Measurements from ENCODE around the gene PROCR. TPM values are rescaled to one million over a fixed set of nuclear protein-coding genes. Genes with fewer than 3 reads are reported as not detected.
"Not testable (repeated sequence)": the region's sequence is repeated elsewhere in the genome, so short reads cannot be mapped to it uniquely, and the experiment has no call there.

PROCR gene
- total RNA-seq, 1 donor from 2014 or later, result 241 TPM

DNA sequence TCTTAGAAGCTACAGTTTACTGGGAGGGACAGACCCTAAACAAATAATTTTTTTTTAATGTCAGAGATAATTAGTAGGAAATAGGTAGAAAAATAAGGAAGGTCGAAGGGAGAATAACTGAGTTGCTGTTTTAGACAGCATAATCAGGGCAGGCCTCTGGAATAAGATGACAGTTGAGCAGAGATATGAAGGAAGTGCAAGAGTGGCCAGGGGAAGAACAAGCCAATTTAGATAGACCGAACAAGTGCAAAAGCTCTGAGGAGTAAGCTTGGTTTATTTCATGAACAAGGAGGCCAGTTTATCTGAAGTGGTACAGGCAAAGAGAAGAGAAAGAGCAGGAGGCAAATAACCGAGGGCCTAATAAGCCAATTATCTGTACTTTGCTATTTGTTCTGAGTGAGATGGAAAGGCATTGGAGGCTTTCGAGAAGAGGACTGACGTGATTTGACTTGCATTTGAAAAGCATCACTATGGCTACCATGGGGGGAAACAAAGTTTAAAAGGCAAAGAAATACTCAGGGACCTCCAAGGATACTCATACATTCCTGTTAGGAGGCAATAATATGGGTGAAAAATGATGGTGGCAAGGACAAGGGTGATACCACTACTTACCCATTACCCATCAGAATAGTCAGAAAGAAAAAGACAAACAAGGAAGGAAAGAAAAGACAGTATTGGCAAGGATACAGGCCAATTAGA is 19.7 kb downstream of the PROCR start:
- H3K4me3 ChIP-seq, result no peak overlapping the region
- intact Hi-C loops (cut with DNase I), result no loop called here
- TF ChIP-seq CTCF (IDR thresholded peaks at IDR 0.05), result no peak
- no peak for DNase-seq (ENCODE audit: low spot score in 2 of 2)
- H3K36me3 ChIP-seq, result peaks cover 0 to 7% of the 10 kb centered on the region in 2 donors
- H3K27me3 ChIP-seq, result no peaks in the 10 kb centered on the region
- no peak overlapping the region for H3K27ac ChIP-seq
- no peaks in the 10 kb centered on the region for H3K4me1 ChIP-seq
- H3K9me3 ChIP-seq, result no peaks in the 10 kb centered on the region

DNA sequence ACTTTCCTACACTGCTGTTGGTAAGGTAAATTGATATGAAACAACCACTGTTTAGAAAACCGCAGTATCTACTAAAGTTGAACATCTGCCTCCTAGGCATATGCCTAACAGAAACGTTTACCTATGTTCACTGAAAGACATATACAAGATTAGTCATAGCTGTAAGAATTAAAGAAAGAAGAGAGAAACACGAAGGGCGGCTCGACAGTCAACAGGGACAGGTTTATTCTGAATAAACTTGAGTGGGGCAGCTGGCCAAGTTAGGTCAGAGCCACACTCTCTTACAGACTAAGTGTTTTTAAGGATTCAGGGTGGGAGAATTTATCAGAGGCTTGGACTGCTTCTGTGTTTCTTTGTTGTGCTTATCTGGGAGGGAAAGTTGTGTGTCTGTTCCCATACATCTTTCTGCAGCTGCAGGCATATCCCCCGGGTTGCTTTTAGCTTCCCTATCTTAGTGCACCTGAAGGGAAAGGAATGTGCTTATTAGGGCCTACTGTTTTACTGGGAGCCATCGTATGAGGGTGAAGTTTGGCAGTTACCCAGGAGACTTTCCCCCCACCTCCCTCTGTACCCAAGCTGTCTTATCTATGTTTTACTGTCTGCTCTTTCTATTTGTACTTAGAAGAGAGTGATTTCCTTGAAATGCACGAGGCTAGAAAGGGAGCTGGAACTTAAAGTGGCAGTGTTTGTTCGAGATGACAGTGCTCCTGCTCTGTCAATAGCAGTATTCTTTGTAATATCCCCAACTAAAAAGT is 20.4 kb downstream of the PROCR start:
- no peaks in the 10 kb centered on the region for H3K27me3 ChIP-seq
- H3K36me3 ChIP-seq, result peaks cover 0 to 7% of the 10 kb centered on the region in 2 donors
- no peaks in the 10 kb centered on the region for H3K9me3 ChIP-seq
- no peak for TF ChIP-seq CTCF (IDR thresholded peaks at IDR 0.05)
- intact Hi-C loops (cut with DNase I), result no loop called here
- no peaks in the 10 kb centered on the region for H3K4me1 ChIP-seq
- no peak overlapping the region for H3K27ac ChIP-seq
- no peak for DNase-seq (ENCODE audit: low spot score in 2 of 2)
- H3K4me3 ChIP-seq, result no peak overlapping the region

- H3K9me3 ChIP-seq; H3K4me3 ChIP-seq; H3K27me3 ChIP-seq; H3K4me1 ChIP-seq; H3K36me3 ChIP-seq; DNase-seq (ENCODE audit: low spot score in 2 of 2); intact Hi-C loops (cut with DNase I); H3K27ac ChIP-seq: not testable (repeated sequence)
These were observed 21.3 kb downstream of the PROCR start for GRCh38 chr20:35193031-35193791.

DNA sequence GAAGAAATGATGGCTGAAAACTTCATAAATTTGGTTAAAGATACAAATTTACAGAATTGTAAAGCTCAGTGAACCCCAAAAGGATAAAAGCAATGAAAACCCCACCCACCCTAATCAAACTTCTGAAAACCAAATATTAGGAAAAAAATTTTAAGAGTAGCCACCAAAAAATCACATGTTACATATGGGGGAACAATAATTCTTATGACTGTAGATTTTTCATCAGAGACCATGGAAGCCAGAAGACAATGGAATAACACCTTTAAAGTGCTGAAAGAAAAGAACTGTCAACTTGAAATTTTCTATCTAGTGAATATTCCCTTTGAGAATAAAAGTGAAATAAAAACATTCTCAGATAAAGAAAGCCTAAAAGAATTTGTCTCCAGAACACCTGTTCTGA is 24.4 kb downstream of the PROCR start:
- intact Hi-C loops (cut with DNase I), result no loop called here
- H3K27me3 ChIP-seq, result no peaks in the 10 kb centered on the region
- peaks cover 0 to 12% of the 10 kb centered on the region in 2 donors for H3K36me3 ChIP-seq
- TF ChIP-seq CTCF (IDR thresholded peaks at IDR 0.05), result no peak
- no peaks in the 10 kb centered on the region for H3K4me1 ChIP-seq
- H3K9me3 ChIP-seq, result peaks cover 3 to 8% of the 10 kb centered on the region in 2 donors
- DNase-seq (ENCODE audit: low spot score in 2 of 2), result no peak
- H3K4me3 ChIP-seq, result no peak overlapping the region
- H3K27ac ChIP-seq, result no peak overlapping the region

GRCh38 chr20:35199740-35200139 is 27.9 kb downstream of the PROCR start:
- TF ChIP-seq CTCF (IDR thresholded peaks at IDR 0.05), result no peak
- Histone ChIP-seq H3K9me3 (peaks cover 3 to 13% of the 10 kb centered on the region in 2 donors), H3K36me3 (peaks cover 0 to 12% of the 10 kb centered on the region in 2 donors), H3K4me1 (no peaks in the 10 kb centered on the region), H3K4me3 (no peak overlapping the region), H3K27ac (no peak overlapping the region), H3K27me3 (no peaks in the 10 kb centered on the region)
- intact Hi-C loops (cut with DNase I), result loop anchor here (10.0 kb wide), 1 partner anchor 355 kb away; no protein-coding TSS in a partner anchor
- no peak for DNase-seq (ENCODE audit: low spot score in 2 of 2)

All from ascending aorta (tissue), 2 donors.